Mesothelial cell of epicardium (in vitro differentiated cells): ENCODE data around the gene SLC38A10. TPM values are rescaled to one million over a fixed set of nuclear protein-coding genes. Genes with fewer than 3 reads are reported as not detected.

Experiments used
- DNase-seq, 2 experiments: peaks; one replicate each; pipeline ENCODE4 v3.0.0; 2021; ENCODE audit warnings: low spot score in 2 of 2; ENCODE audit not compliant: unreplicated experiment in 2 of 2
- H3K27ac Mint-ChIP-seq: 2 replicates; pipeline ENCODE4 v1.8.0; 2021; ENCODE audit warnings: mixed read lengths
- H3K27me3 Mint-ChIP-seq: 2 replicates; pipeline ENCODE4 v1.8.0; 2021; ENCODE audit warnings: low read depth, mixed read lengths
- H3K36me3 Mint-ChIP-seq: 2 replicates; pipeline ENCODE4 v1.8.0; 2021; ENCODE audit warnings: mixed read lengths
- H3K4me1 Mint-ChIP-seq: 2 replicates; pipeline ENCODE4 v1.8.0; 2021; ENCODE audit warnings: mixed read lengths
- H3K4me3 Mint-ChIP-seq: 2 replicates; pipeline ENCODE4 v1.8.0; 2021; ENCODE audit warnings: mild to moderate bottlenecking, moderate library complexity, mixed read lengths
- H3K9me3 Mint-ChIP-seq: 2 replicates; pipeline ENCODE4 v1.8.0; 2021; ENCODE audit warnings: mixed read lengths
- CTCF ChIP-seq: fragments of 200-600 bp; sonication (generic); IDR thresholded peaks from one replicate; pipeline ENCODE4 v1.5.0; 2021; ENCODE audit warnings: antibody characterized with exemption; ENCODE audit not compliant: unreplicated experiment
- total RNA-seq: library from RNA; stranded (reverse); gene quantifications from 3 replicates; pipeline ENCODE4 v1.2.1, GENCODE V29; 2021

The SLC38A10 gene
- total RNA-seq, 1 donor from 2014 or later = 103 TPM

- no peak for TF ChIP-seq CTCF
- Mint-ChIP-seq H3K4me1 (peaks cover 7% of the 10 kb centered on the region), H3K27me3 (no peaks in the 10 kb centered on the region), H3K9me3 (no peaks in the 10 kb centered on the region), H3K36me3 (peaks cover 1% of the 10 kb centered on the region), H3K4me3 (no peak overlapping the region), H3K27ac (no peak overlapping the region)
- no peak for DNase-seq
These were observed 36.0 kb downstream of the SLC38A10 start for GRCh38 chr17:81259058-81259605.

DNA sequence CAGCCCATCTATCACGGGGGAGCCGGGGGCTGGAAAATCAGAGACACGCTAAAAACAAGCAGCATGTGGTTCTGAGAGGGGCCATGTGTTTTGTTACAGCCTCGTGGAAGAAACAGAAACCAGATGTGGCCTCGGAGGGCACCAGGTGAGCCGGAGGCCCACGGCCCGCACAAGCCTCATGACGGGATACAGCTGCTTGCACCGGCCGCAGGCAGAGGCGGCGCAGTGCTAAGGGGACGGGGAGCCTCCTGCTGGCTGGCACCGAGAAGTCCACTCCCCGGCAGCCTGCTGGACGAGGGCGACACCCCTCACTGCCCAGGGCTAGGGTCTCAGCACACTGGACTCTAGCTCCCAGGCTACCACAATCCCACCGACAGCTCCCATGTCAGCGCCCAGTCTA lies 36.8 kb downstream of the SLC38A10 start:
- H3K36me3 Mint-ChIP-seq = peaks cover 1% of the 10 kb centered on the region
- DNase-seq = no peak
- H3K9me3 Mint-ChIP-seq = no peaks in the 10 kb centered on the region
- H3K27me3 Mint-ChIP-seq = no peaks in the 10 kb centered on the region
- peaks cover 7% of the 10 kb centered on the region for H3K4me1 Mint-ChIP-seq
- TF ChIP-seq CTCF = no peak
- no peak overlapping the region for H3K27ac Mint-ChIP-seq
- H3K4me3 Mint-ChIP-seq = no peak overlapping the region

DNA sequence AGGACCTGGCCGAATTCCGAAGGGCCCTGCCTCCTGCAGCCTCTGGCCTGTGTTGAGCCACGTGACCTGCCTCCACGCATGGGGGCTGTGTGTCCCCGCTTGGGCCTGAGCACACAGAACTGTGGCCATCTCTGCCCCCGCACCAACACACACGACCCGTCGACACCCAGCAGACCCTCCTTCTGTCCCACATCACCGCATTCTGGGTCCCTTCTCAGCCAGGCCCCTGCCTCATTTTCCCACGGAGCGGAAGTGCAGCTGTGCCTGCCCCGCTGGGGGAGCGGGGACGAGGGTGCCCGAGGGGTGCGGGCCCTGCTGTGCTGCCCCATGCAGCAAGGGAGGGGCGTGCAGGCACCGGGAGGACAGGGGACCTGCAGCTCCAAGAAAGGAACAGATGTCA lies 37.6 kb downstream of the SLC38A10 start:
- TF ChIP-seq CTCF = no peak
- H3K36me3 Mint-ChIP-seq = peaks cover 5% of the 10 kb centered on the region
- H3K9me3 Mint-ChIP-seq = no peaks in the 10 kb centered on the region
- H3K27ac Mint-ChIP-seq = no peak overlapping the region
- DNase-seq = no peak
- H3K4me1 Mint-ChIP-seq = peaks cover 10% of the 10 kb centered on the region
- H3K4me3 Mint-ChIP-seq = no peak overlapping the region
- H3K27me3 Mint-ChIP-seq = no peaks in the 10 kb centered on the region

- no peaks in the 10 kb centered on the region for H3K27me3 Mint-ChIP-seq
- no peaks in the 10 kb centered on the region for H3K9me3 Mint-ChIP-seq
- H3K36me3 Mint-ChIP-seq = peaks cover 3% of the 10 kb centered on the region
- H3K4me3 Mint-ChIP-seq = no peak overlapping the region
- no peak overlapping the region for H3K27ac Mint-ChIP-seq
- no peak for DNase-seq
- peaks cover 10% of the 10 kb centered on the region for H3K4me1 Mint-ChIP-seq
- no peak for TF ChIP-seq CTCF
These were observed 38.5 kb downstream of the SLC38A10 start for GRCh38 chr17:81256616-81257015.

DNA sequence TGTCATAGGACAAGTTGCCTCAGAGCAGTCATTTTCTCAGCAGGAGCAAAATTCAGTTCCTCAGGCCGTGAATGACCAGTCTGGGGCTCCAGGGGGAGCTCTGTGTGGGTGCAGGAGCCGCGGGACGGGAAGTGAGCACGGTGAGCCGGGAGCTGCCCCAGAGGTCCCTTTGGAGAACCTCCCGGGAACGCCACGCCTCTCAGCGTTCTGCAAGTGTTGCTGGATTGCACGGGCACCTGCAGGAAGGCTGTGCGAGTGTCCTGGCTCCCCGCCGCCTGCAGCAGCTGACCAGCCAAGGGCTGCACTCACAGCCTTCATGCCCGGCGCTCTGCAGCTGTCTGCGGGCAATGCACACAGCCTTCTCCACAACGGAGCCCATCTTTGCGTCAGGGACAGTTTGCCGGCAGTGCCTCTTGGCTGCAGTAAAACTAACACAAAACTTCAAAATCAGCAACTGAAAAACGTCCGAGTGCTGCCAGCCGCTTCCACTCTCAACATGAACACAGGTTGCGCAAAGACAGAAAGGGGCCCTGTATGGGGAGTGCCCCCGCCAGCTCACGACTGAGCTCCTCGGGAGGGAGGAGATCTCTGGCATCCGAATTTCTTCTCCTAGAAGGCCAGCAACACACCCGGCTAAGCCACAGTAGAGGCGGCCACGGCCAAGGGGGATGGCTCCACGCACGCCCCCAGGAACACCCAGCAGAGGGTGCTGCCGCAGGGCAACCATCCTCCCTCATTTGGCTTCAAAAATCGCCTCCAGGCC lies 40.0 kb downstream of the SLC38A10 start:
- Mint-ChIP-seq H3K4me1 (peaks cover 10% of the 10 kb centered on the region), H3K36me3 (peaks cover 3% of the 10 kb centered on the region), H3K9me3 (no peaks in the 10 kb centered on the region), H3K27me3 (no peaks in the 10 kb centered on the region), H3K4me3 (no peak overlapping the region), H3K27ac (no peak overlapping the region)
- TF ChIP-seq CTCF = peak; percentile 21
- peak in 1 of 2 experiments; percentile 65 for DNase-seq
